GM06990 (cell line): Measurements from ENCODE around the gene TPO.

Experiments used
- DNase-seq: peaks from one replicate; pipeline ENCODE4 v3.0.0-alpha.2; 2011; ENCODE audit not compliant: insufficient read length; ENCODE audit errors: extremely low read depth
- H3K27me3 ChIP-seq: replicated peaks from 2 replicates; pipeline ENCODE4 v1.6.0; 2011; ENCODE audit warnings: low read length; ENCODE audit not compliant: control insufficient read depth, insufficient read depth
- H3K36me3 ChIP-seq: 2 replicates; pipeline ENCODE4 v1.5.1; 2011; ENCODE audit warnings: low read length; ENCODE audit not compliant: control insufficient read depth, insufficient read depth
- H3K4me3 ChIP-seq: replicated peaks from 2 replicates; pipeline ENCODE4 v1.5.1; 2011; ENCODE audit warnings: low read depth, mild to moderate bottlenecking, control low read depth, low read length
- TF ChIP-seq, protein P1 (sequence below): IDR thresholded peaks from 2 replicates; pipeline ENCODE4 v1.5.1; 2011; ENCODE audit warnings: low read length, control low read depth, mild to moderate bottlenecking, inconsistent platforms; ENCODE audit not compliant: insufficient read depth, poor library complexity, severe bottlenecking

The TPO gene

DNA sequence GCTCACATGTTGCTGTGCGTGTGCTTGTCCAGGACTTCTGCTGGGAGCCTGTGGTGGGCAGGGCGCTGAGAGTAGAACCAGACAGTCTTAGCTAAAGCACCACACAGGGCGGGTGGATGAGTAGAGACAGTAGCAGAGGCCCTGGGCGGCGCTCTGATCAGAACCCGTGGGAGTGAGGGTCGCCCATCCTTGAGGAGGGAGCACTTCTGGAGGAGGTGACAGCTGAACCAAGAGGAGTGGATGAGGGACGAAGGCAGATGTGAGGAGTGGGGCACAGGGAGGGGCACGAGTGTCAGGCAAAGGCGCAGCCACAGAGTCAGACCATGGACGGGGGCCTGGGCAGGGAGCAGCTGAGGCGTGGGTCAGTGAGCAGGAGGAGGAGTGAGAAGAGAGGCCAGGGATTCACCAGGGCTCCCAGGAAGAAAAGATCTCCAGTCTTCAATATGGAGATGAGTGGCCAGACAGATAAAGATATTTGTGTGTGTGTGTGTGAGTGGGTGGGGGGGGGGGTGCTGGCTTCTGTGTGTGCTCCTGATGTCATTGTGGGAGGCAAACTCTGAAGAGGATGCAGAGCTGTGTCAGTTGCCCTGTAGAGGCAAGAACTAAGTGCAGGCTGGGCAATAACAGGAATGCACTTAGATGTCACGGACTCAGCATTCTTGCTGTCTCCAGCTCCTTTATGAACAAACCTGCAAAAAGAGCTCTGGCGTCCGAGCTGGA, 79.6 kb downstream of the TPO start:
- TF ChIP-seq, protein P1, sequence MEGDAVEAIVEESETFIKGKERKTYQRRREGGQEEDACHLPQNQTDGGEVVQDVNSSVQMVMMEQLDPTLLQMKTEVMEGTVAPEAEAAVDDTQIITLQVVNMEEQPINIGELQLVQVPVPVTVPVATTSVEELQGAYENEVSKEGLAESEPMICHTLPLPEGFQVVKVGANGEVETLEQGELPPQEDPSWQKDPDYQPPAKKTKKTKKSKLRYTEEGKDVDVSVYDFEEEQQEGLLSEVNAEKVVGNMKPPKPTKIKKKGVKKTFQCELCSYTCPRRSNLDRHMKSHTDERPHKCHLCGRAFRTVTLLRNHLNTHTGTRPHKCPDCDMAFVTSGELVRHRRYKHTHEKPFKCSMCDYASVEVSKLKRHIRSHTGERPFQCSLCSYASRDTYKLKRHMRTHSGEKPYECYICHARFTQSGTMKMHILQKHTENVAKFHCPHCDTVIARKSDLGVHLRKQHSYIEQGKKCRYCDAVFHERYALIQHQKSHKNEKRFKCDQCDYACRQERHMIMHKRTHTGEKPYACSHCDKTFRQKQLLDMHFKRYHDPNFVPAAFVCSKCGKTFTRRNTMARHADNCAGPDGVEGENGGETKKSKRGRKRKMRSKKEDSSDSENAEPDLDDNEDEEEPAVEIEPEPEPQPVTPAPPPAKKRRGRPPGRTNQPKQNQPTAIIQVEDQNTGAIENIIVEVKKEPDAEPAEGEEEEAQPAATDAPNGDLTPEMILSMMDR, result no peak
- no peaks in the 10 kb centered on the region for H3K36me3 ChIP-seq
- H3K27me3 ChIP-seq, result no peaks in the 10 kb centered on the region
- DNase-seq, result no peak
- no peak overlapping the region for H3K4me3 ChIP-seq

DNA sequence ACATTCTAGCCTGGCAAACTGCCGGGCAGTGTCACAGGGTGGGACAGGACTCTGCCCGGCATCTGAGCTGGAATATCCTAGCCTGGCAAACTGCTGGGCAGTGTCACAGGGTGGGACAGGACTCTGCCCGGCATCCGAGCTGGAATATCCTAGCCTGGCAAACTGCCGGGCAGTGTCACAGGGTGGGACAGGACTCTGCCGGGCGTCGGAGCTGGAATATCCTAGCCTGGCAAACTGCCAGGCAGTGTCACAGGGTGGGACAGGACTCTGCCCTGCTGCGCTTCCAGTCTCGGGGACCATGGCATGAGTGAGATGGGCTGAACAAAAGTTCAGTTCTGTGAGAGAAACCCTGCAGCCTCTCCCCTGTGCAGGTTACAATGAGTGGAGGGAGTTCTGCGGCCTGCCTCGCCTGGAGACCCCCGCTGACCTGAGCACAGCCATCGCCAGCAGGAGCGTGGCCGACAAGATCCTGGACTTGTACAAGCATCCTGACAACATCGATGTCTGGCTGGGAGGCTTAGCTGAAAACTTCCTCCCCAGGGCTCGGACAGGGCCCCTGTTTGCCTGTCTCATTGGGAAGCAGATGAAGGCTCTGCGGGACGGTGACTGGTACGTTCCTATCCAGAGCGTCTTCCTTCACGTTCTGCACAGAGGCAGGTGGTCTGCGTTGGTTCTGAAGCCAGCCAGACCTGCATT, 80.3 kb downstream of the TPO start:
- Histone ChIP-seq H3K4me3 (no peak overlapping the region), H3K27me3 (no peaks in the 10 kb centered on the region), H3K36me3 (no peaks in the 10 kb centered on the region)
- no peak for DNase-seq
- TF ChIP-seq, protein P1, result no peak

DNA sequence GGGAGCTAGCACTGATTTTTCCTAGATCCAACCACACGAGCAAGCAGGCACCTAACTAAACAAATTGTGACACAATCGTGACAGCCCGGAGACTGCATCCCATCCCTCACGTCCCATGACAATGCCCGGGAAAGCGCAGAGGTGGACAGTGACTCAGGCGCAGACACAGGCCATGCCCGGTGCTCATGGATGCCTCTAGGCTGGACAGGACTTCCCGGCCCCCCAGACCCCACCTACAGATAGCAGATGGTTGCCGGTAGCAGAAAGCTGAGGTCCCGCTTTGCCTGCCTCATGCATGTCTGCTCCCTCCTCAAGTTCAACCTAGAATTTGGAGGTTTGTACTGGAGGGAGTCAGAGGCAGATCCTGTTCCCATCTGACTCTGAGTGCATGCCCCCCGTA, 81.0 kb downstream of the TPO start:
- Histone ChIP-seq H3K27me3 (no peaks in the 10 kb centered on the region), H3K4me3 (no peak overlapping the region), H3K36me3 (no peaks in the 10 kb centered on the region)
- no peak for DNase-seq
- TF ChIP-seq, protein P1, result no peak

DNA sequence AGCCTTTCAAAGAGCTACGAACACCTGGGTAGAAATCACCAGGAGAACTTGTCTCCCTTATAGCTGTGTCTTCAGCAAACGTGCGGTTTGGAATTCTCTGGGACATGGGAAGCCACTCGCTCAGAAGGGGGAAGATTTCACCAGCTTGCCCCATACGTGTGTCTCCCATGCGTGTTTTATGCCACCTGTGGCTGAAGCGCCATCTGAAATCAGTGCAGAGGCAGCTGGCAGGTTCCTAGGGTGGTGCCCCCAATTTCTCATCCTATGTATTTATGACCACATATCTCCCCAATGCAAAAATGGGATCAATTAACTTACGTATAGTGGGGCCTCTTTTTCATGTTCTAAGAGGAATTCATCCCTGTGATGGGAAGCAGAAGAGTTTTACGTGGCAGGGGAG, 81.6 kb downstream of the TPO start:
- H3K27me3 ChIP-seq, result no peaks in the 10 kb centered on the region
- no peaks in the 10 kb centered on the region for H3K36me3 ChIP-seq
- no peak for DNase-seq
- no peak overlapping the region for H3K4me3 ChIP-seq
- TF ChIP-seq, protein P1, result no peak

DNA sequence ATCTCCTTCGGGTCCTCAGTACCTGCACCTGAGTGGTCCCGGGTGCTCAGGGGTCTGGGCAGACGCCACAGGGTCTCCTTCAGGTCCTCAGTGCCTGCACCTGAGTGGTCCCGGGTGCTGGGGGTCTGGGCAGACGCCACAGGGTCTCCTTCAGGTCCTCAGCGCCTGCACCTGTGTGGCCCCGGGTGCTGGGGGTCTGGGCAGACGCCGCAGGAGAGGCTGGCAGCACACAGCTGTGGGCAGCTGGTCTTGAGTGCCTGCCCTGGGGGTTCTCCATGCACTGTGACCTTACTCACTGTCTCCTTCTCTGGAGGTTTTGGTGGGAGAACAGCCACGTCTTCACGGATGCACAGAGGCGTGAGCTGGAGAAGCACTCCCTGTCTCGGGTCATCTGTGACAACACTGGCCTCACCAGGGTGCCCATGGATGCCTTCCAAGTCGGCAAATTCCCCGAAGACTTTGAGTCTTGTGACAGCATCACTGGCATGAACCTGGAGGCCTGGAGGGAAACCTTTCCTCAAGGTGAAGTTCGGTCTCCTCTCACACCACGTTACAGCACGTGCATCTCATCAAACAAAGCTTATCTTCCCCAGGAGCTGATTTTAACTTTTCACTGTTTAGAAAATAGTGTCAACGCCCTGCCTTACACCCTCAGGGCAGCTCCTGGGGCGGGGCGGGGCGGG, 82.6 kb downstream of the TPO start:
- H3K27me3 ChIP-seq, result no peaks in the 10 kb centered on the region
- TF ChIP-seq, protein P1, result no peak
- H3K4me3 ChIP-seq, result no peak overlapping the region
- no peak for DNase-seq
- no peaks in the 10 kb centered on the region for H3K36me3 ChIP-seq
